K562 (cell line): ENCODE measurements around the gene ZNRF3. TPM values are rescaled to one million over a fixed set of nuclear protein-coding genes. Genes with fewer than 3 reads are reported as not detected.

Experiments
- RERE ChIP-seq: sonication (generic); formaldehyde crosslinking; IDR thresholded peaks from 2 replicates; pipeline ENCODE4 v1.8.0; 2023; ENCODE audit warnings: missing genetic modification reagents, mild to moderate bottlenecking, borderline replicate concordance
- polyA plus RNA-seq, 8 experiments: library from polyadenylated mRNA; depleted of rRNA in 4 of 8; stranded (reverse) in 5 of 8; unstranded in 3 of 8; fragments of >200 nt; fragmentation: Nextera tagmentation in 2 of 8; fragmentation: Illumina TruSeq in 1 of 8; extraction: Ambion mirVana in 2 of 8; extraction: Trizol in 1 of 8; gene quantifications; 2 replicates each; pipeline versions ENCODE4 v1.2.1 to v1.2.3, GENCODE V29; 2011 to 2014; ENCODE audit warnings: inconsistent platforms in 1 of 8, missing spikeins in 1 of 8
- total RNA-seq, 7 experiments: library from RNA; depleted of rRNA in 6 of 7; stranded (reverse); fragments of >200 nt in 6 of 7; fragmentation: Illumina TruSeq in 2 of 7; extraction: Trizol in 2 of 7; gene quantifications; 2 replicates each; pipeline versions ENCODE4 v1.2.1 to v1.2.3, GENCODE V29; 2011 to 2021; ENCODE audit warnings: low replicate concordance in 1 of 7
- TF ChIP-seq, protein P1 (sequence below): fragments of 450-650 bp; formaldehyde crosslinking; IDR thresholded peaks from 2 replicates; pipeline ENCODE4 v1.4.0; 2020; ENCODE audit warnings: mild to moderate bottlenecking, moderate library complexity
- TF ChIP-seq, protein P2 (sequence below): sonication (generic); formaldehyde crosslinking; IDR thresholded peaks from 2 replicates; pipeline ENCODE4 v1.8.0; 2023; ENCODE audit warnings: mild to moderate bottlenecking, missing genetic modification reagents
- TF ChIP-seq, protein P3 (sequence below): sonication (generic); formaldehyde crosslinking; IDR thresholded peaks from 2 replicates; pipeline ENCODE4 v1.8.0; 2023; ENCODE audit warnings: mild to moderate bottlenecking, missing genetic modification reagents

ZNRF3 gene
- total and polyA plus RNA-seq, 9 of the 15 experiments (the other 6 are each of a cell fraction or from before 2014, with no cell fraction given), result 0.41 to 5.9 (median 1.7) TPM

DNA sequence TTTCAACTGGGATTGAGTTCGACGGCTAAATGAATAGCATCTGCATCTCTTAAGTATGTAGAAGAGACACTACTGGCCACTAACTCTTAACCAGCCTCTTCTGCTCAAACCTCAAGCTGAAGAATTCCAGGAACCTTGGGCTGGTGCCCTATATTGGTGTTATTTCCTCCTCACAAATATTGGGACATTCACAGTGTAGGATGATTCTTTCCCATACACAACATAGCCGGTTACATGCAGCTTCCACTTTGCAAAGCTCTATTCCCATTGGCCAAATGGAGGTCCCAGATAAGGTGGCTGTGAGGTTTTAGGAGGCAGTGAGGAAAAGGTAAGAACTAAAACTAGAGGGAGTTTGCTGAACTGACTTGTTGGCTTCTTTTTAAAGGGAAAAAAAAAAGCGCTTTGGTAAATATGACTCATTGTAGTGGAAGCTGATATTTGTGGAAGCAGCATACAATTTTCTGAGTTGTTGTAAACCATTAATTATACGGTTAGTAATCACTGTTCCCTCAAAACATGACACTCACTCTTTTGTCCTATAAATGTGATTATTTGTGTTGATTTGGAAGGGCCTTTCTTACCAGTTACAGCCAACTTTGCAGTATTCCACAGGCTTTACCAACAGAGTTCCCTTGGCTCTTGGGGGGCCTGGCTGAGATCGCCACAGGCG is 160.7 kb downstream of the ZNRF3 start (continued):
- TF ChIP-seq, protein P1, sequence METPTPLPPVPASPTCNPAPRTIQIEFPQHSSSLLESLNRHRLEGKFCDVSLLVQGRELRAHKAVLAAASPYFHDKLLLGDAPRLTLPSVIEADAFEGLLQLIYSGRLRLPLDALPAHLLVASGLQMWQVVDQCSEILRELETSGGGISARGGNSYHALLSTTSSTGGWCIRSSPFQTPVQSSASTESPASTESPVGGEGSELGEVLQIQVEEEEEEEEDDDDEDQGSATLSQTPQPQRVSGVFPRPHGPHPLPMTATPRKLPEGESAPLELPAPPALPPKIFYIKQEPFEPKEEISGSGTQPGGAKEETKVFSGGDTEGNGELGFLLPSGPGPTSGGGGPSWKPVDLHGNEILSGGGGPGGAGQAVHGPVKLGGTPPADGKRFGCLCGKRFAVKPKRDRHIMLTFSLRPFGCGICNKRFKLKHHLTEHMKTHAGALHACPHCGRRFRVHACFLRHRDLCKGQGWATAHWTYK, result no peak
- no peak for TF ChIP-seq RERE (CRISPR knock-in tag)
- TF ChIP-seq, protein P2, sequence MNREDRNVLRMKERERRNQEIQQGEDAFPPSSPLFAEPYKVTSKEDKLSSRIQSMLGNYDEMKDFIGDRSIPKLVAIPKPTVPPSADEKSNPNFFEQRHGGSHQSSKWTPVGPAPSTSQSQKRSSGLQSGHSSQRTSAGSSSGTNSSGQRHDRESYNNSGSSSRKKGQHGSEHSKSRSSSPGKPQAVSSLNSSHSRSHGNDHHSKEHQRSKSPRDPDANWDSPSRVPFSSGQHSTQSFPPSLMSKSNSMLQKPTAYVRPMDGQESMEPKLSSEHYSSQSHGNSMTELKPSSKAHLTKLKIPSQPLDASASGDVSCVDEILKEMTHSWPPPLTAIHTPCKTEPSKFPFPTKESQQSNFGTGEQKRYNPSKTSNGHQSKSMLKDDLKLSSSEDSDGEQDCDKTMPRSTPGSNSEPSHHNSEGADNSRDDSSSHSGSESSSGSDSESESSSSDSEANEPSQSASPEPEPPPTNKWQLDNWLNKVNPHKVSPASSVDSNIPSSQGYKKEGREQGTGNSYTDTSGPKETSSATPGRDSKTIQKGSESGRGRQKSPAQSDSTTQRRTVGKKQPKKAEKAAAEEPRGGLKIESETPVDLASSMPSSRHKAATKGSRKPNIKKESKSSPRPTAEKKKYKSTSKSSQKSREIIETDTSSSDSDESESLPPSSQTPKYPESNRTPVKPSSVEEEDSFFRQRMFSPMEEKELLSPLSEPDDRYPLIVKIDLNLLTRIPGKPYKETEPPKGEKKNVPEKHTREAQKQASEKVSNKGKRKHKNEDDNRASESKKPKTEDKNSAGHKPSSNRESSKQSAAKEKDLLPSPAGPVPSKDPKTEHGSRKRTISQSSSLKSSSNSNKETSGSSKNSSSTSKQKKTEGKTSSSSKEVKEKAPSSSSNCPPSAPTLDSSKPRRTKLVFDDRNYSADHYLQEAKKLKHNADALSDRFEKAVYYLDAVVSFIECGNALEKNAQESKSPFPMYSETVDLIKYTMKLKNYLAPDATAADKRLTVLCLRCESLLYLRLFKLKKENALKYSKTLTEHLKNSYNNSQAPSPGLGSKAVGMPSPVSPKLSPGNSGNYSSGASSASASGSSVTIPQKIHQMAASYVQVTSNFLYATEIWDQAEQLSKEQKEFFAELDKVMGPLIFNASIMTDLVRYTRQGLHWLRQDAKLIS (CRISPR knock-in tag), result no peak
- TF ChIP-seq, protein P3, sequence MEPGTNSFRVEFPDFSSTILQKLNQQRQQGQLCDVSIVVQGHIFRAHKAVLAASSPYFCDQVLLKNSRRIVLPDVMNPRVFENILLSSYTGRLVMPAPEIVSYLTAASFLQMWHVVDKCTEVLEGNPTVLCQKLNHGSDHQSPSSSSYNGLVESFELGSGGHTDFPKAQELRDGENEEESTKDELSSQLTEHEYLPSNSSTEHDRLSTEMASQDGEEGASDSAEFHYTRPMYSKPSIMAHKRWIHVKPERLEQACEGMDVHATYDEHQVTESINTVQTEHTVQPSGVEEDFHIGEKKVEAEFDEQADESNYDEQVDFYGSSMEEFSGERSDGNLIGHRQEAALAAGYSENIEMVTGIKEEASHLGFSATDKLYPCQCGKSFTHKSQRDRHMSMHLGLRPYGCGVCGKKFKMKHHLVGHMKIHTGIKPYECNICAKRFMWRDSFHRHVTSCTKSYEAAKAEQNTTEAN (CRISPR knock-in tag), result no peak
